Lower lobe of right lung (tissue), 2 donors: Measurements from ENCODE around the gene RTN4. TPM values are rescaled to one million over a fixed set of nuclear protein-coding genes. Genes with fewer than 3 reads are reported as not detected.

Experiments
- ATAC-seq, 2 donors: fragments of 200-7000 bp; cut with Tn5 transposase; one replicate each; pipeline ENCODE4 v1.9.1; 2020 to 2022; ENCODE audit warnings: mild to moderate bottlenecking in 2 of 2, moderate library complexity in 2 of 2
- DNase-seq: peaks from one replicate; pipeline ENCODE4 v3.0.0-alpha.2; 2020
- H3K27ac ChIP-seq: fragments of 200-600 bp; one replicate; pipeline ENCODE4 v1.8.0; 2022
- H3K27me3 ChIP-seq: fragments of 200-600 bp; one replicate; pipeline ENCODE4 v1.8.0; 2022; ENCODE audit warnings: low read depth
- H3K36me3 ChIP-seq: fragments of 200-600 bp; one replicate; pipeline ENCODE4 v1.8.0; 2022; ENCODE audit warnings: mild to moderate bottlenecking
- H3K4me1 ChIP-seq: fragments of 200-600 bp; one replicate; pipeline ENCODE4 v1.8.0; 2022
- H3K4me3 ChIP-seq: fragments of 200-600 bp; one replicate; pipeline ENCODE4 v1.8.0; 2022; ENCODE audit warnings: mild to moderate bottlenecking
- H3K9me3 ChIP-seq: fragments of 200-600 bp; one replicate; pipeline ENCODE4 v1.8.0; 2022
- intact Hi-C: fragments of 100-400 bp; cut with DNase I; formaldehyde crosslinking; loops from one replicate; pipeline ENCODE4 v1.11.0; 2022
- total RNA-seq: library from RNA; stranded (reverse); fragmentation: NEBNext Ultra II Directional; extraction: Animal tissue kit (Norgen Biotek cat#: 25700); gene quantifications from one replicate; pipeline ENCODE4 v1.2.1, GENCODE V29; 2021
- TF ChIP-seq, protein P1 (sequence below): fragments of 200-600 bp; IDR thresholded peaks from one replicate; pipeline ENCODE4 v1.8.0; 2022; ENCODE audit warnings: antibody characterized with exemption, mild to moderate bottlenecking
- donor health status: DM: no; HTN: yes; CAD: no; lungs with severe emphysema.

RTN4 gene
- total RNA-seq, 1 donor from 2014 or later: 317 TPM

DNA sequence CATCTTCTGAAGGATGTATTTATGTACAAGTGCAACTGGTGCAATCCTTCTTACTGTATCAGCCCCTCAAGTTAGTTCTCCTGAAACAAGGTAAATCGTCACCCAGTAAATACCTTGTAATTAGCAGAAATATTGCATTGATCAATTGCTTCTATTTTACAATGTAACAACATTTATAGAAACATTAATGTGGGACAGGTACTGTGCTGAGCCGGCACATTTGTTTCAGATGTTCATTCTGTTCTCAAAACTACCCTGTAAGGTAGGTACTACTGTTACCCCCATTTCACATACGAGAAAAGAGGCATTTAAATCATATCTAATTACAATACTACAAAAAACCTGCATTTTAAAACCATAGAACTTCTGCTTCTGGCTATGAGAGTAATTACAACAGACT, 19.5 kb downstream of the RTN4 start:
- no peaks in the 10 kb centered on the region for H3K9me3 ChIP-seq
- no peak overlapping the region for H3K4me3 ChIP-seq
- ATAC-seq (no peak), DNase-seq (no peak)
- H3K4me1 ChIP-seq: peaks cover 73% of the 10 kb centered on the region
- no peak overlapping the region for H3K27ac ChIP-seq
- intact Hi-C loops: no loop called here
- H3K27me3 ChIP-seq: no peaks in the 10 kb centered on the region
- TF ChIP-seq, protein P1, sequence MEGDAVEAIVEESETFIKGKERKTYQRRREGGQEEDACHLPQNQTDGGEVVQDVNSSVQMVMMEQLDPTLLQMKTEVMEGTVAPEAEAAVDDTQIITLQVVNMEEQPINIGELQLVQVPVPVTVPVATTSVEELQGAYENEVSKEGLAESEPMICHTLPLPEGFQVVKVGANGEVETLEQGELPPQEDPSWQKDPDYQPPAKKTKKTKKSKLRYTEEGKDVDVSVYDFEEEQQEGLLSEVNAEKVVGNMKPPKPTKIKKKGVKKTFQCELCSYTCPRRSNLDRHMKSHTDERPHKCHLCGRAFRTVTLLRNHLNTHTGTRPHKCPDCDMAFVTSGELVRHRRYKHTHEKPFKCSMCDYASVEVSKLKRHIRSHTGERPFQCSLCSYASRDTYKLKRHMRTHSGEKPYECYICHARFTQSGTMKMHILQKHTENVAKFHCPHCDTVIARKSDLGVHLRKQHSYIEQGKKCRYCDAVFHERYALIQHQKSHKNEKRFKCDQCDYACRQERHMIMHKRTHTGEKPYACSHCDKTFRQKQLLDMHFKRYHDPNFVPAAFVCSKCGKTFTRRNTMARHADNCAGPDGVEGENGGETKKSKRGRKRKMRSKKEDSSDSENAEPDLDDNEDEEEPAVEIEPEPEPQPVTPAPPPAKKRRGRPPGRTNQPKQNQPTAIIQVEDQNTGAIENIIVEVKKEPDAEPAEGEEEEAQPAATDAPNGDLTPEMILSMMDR: no peak
- H3K36me3 ChIP-seq: no peaks in the 10 kb centered on the region

GRCh38 chr2:55029098-55029497, 21.2 kb downstream of the RTN4 start:
- no peak overlapping the region for H3K27ac ChIP-seq
- H3K4me1 ChIP-seq: peaks cover 88% of the 10 kb centered on the region
- TF ChIP-seq, protein P1: no peak
- H3K4me3 ChIP-seq: no peak overlapping the region
- no peaks in the 10 kb centered on the region for H3K27me3 ChIP-seq
- DNase-seq (no peak), ATAC-seq (no peak)
- H3K36me3 ChIP-seq: no peaks in the 10 kb centered on the region
- intact Hi-C loops: no loop called here
- no peaks in the 10 kb centered on the region for H3K9me3 ChIP-seq

GRCh38 chr2:55027226-55027625, 23.0 kb downstream of the RTN4 start:
- Histone ChIP-seq H3K27ac (no peak overlapping the region), H3K27me3 (no peaks in the 10 kb centered on the region), H3K9me3 (no peaks in the 10 kb centered on the region), H3K4me3 (no peak overlapping the region), H3K36me3 (no peaks in the 10 kb centered on the region), H3K4me1 (peaks cover 76% of the 10 kb centered on the region)
- no peak for ATAC-seq
- intact Hi-C loops: no loop called here
- TF ChIP-seq, protein P1: no peak
- no peak for DNase-seq

DNA sequence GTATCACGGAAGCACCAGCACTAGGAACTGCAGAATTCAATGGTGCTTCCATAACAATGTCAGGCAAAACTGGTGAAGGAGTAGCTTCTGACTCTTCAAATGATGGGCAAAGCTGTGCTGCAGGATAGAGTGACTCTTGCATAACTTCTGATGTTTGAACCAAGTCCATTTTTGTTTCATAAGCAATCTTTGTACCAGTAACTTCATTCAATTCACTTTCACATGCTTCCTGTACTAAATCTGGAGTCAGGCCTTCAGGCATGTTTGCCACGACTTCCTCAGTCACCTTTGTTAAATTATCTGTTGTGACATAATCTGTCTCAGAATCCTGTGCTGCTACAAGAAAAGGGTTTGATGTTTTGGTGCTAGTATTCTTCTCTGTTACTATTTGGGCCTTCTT, 24.0 kb downstream of the RTN4 start:
- peaks cover 75% of the 10 kb centered on the region for H3K4me1 ChIP-seq
- H3K27ac ChIP-seq: no peak overlapping the region
- no peaks in the 10 kb centered on the region for H3K36me3 ChIP-seq
- H3K9me3 ChIP-seq: no peaks in the 10 kb centered on the region
- ATAC-seq (peak; percentile 15 to 48), DNase-seq (no peak)
- TF ChIP-seq, protein P1: no peak
- no peaks in the 10 kb centered on the region for H3K27me3 ChIP-seq
- intact Hi-C loops: no loop called here
- H3K4me3 ChIP-seq: no peak overlapping the region

DNA sequence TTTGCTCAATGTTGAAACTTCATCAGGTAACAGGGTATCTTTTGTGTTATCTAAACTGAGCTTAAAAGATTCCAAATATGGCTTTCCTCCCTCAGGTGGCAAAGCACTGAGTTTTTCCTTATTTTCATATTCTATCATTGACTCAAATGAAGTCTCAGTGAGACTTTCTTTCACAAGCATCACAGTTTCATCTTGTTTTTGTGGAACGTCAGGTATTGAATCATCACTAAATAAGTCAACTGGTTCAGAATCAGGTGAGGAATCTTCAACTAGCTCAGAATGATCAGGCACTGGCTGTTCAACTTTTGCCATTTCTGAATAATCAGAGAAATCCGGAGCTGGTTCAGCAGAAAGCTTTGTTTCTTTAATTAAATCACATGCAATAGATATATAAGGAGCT, 24.6 kb downstream of the RTN4 start:
- Histone ChIP-seq H3K27me3 (no peaks in the 10 kb centered on the region), H3K36me3 (no peaks in the 10 kb centered on the region), H3K9me3 (no peaks in the 10 kb centered on the region), H3K4me3 (no peak overlapping the region), H3K4me1 (peaks cover 71% of the 10 kb centered on the region), H3K27ac (no peak overlapping the region)
- no peak for ATAC-seq
- TF ChIP-seq, protein P1: no peak
- intact Hi-C loops: no loop called here
- no peak for DNase-seq

GRCh38 chr2:55025082-55025481, 25.2 kb downstream of the RTN4 start:
- TF ChIP-seq, protein P1: no peak
- ATAC-seq (no peak), DNase-seq (no peak)
- peaks cover 71% of the 10 kb centered on the region for H3K4me1 ChIP-seq
- H3K36me3 ChIP-seq: no peaks in the 10 kb centered on the region
- intact Hi-C loops: no loop called here
- H3K4me3 ChIP-seq: no peak overlapping the region
- H3K9me3 ChIP-seq: no peaks in the 10 kb centered on the region
- no peak overlapping the region for H3K27ac ChIP-seq
- H3K27me3 ChIP-seq: no peaks in the 10 kb centered on the region
